RKO (cell line): ENCODE results near the gene CNTNAP3.
"Not testable (repeated sequence)": the region's sequence is repeated elsewhere in the genome, so short reads cannot be mapped to it uniquely, and the experiment has no call there.

ENCODE experiments used
- DNase-seq: peaks from one replicate; pipeline ENCODE4 v3.0.0-alpha.2; 2016; ENCODE audit warnings: low spot score

CNTNAP3 gene

GRCh38 chr9:39067683-39068082, 220.3 kb downstream of the CNTNAP3 start:
- not testable (repeated sequence) for DNase-seq

- not testable (repeated sequence) for DNase-seq
Measured at GRCh38 chr9:39062966-39063365, 225.0 kb downstream of the CNTNAP3 start.

- DNase-seq, result not testable (repeated sequence)
Measured at GRCh38 chr9:39054453-39054852, 233.5 kb downstream of the CNTNAP3 start.

- DNase-seq, result not testable (repeated sequence)
Measured at GRCh38 chr9:39046833-39047232, 241.1 kb downstream of the CNTNAP3 start.

DNA sequence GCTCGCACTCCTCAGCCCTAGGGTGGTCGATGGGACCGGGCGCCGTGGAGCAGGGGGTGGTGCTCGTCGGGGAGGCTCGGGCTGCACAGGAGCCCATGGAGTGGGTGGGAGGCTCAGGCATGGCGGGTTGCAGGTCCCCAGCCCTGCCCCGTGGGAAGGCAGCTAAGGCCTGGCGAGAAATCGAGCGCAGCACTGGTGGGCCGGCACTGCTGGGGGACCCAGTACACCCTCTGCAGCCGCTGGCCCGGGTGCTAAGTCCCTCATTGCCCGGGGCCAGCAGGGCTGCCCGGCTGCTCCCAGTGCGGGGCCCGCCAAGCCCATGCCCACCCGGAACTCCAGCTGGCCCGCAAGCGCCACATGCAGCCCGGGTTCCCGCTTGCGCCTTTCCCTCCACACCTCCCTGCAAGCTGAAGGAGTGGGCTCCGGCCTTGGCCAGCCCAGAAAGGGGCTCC, 245.6 kb downstream of the CNTNAP3 start:
- DNase-seq, result not testable (repeated sequence)

GRCh38 chr9:39041774-39042173, 246.2 kb downstream of the CNTNAP3 start:
- not testable (repeated sequence) for DNase-seq

DNA sequence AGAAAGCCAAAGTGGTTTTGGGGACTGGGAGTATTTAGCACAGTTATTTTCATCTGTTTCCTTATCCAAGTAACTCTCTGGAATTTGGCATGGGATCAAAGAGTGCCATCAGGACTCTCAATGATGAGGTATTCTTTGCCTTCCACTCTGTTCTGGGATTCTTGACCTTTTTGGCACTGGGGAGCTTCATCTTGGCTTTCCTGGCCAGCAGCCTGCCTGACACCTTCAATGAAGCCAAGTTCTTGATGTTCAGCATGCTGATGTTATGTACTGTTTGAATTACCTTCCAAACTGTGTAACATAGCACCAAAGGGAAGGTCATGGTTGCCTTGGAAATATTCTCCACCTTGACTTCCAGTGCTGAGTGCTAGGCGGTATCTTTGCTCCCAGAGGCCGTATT, 248.8 kb downstream of the CNTNAP3 start:
- not testable (repeated sequence) for DNase-seq

GRCh38 chr9:39038221-39038620, 249.7 kb downstream of the CNTNAP3 start:
- not testable (repeated sequence) for DNase-seq

- not testable (repeated sequence) for DNase-seq
Measured at GRCh38 chr9:39033849-39034248, 254.1 kb downstream of the CNTNAP3 start.

DNA sequence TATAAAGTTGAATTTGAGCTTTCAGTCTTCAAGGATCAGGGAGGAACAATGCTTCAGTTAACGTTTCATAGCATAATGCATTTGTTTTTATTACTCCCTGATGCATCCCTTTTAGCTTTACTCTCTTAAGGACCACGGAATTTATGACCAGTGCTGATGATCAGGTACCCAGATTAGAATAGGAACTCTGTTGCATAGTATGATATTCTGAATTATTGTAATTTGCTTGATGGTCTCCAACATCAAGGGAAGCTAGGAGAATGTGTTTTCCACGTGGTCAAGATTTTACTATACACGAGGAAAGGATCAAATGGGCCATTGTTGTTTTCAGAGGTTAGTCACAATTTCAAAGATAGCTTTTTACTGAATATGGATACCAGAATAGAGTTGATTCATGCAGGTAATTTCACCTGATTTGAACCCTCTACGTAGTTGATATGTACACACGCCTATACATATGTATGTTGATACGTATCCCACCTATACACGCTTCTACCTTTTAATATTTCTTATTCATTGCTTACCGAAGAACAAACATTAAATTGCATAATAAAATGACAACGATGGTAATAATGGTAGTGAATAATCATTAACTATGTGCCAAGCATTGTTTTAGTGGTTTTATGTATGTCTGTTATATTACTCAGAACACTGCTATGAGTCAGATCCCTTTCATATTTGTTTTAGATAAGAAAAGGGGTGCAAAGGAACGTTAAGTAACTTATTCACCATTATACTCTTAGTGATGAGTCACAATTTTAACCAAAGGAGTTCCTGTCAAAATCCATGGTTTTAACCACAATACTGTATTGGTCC, 257.6 kb downstream of the CNTNAP3 start:
- peak; percentile 59 for DNase-seq

GRCh38 chr9:39028855-39029254, 259.1 kb downstream of the CNTNAP3 start:
- not testable (repeated sequence) for DNase-seq

- DNase-seq, result not testable (repeated sequence)
Measured at GRCh38 chr9:39028168-39028567, 259.8 kb downstream of the CNTNAP3 start.

- not testable (repeated sequence) for DNase-seq
Measured at GRCh38 chr9:39025911-39026588, 261.9 kb downstream of the CNTNAP3 start.
